Prostate gland (tissue), 2 donors: Measurements from ENCODE around the gene C9orf153.

Source experiments
- POLR2AphosphoS5 ChIP-seq: sonication (generic); formaldehyde crosslinking; IDR thresholded peaks from one replicate; pipeline ENCODE4 v1.6.1; 2017; ENCODE audit warnings: antibody characterized with exemption
- TF ChIP-seq, protein P1 (sequence below), 4 experiments: fragments of 200-600 bp in 2 of 4; fragments of 450-650 bp in 2 of 4; sonication (generic) in 2 of 4; IDR thresholded peaks; 1 replicate in 3 of 4; 2 replicates in 1 of 4; pipeline ENCODE4 v1.5.1; 2016 to 2019; ENCODE audit warnings: antibody characterized with exemption in 4 of 4, mild to moderate bottlenecking in 2 of 4, moderate library complexity in 2 of 4

DNA sequence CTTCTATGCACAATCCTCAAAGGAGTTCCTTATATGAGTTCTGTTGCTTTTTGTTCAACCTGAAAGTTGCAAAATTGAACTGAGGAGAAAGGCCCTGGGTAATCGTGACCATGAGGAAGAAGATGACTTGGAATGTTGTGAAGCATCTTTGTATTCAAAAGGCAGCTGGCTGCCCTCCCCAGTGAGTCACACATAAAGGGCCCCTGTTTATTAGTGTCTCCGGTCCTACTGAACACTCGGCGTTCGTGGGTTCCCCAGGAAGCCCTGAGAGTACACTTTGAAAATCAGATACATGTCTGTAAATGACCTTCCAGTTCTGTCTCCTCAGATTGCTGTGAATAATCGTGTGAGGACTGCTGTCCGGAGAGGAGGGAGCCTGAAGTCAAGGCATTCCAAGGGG, 73.6 kb downstream of the C9orf153 start:
- TF ChIP-seq, protein P1, sequence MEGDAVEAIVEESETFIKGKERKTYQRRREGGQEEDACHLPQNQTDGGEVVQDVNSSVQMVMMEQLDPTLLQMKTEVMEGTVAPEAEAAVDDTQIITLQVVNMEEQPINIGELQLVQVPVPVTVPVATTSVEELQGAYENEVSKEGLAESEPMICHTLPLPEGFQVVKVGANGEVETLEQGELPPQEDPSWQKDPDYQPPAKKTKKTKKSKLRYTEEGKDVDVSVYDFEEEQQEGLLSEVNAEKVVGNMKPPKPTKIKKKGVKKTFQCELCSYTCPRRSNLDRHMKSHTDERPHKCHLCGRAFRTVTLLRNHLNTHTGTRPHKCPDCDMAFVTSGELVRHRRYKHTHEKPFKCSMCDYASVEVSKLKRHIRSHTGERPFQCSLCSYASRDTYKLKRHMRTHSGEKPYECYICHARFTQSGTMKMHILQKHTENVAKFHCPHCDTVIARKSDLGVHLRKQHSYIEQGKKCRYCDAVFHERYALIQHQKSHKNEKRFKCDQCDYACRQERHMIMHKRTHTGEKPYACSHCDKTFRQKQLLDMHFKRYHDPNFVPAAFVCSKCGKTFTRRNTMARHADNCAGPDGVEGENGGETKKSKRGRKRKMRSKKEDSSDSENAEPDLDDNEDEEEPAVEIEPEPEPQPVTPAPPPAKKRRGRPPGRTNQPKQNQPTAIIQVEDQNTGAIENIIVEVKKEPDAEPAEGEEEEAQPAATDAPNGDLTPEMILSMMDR (IDR thresholded peaks at IDR 0.05), result no peak
- no peak for TF ChIP-seq POLR2AphosphoS5
